IMR-90 (cell line): ENCODE results near the gene MSH3.

Experiments
- BHLHE40 ChIP-seq: fragments of 150-350 bp; IDR thresholded peaks from 2 replicates; pipeline ENCODE4 v1.6.1; 2016; ENCODE audit warnings: mild to moderate bottlenecking, low read depth, low read length
- FOS ChIP-seq: fragments of 150-350 bp; IDR thresholded peaks from 2 replicates; pipeline ENCODE4 v1.6.1; 2016; ENCODE audit warnings: low read depth, low read length
- MXI1 ChIP-seq: IDR thresholded peaks from 2 replicates; pipeline ENCODE4 v1.6.1; 2012; ENCODE audit warnings: low read depth, mild to moderate bottlenecking, low read length, moderate library complexity, borderline replicate concordance
- NFE2L2 ChIP-seq: fragments of 150-350 bp; IDR thresholded peaks from 2 replicates; pipeline ENCODE4 v1.6.1; 2016; ENCODE audit warnings: low read depth, mild to moderate bottlenecking, low read length
- POLR2A ChIP-seq: IDR thresholded peaks from 2 replicates; pipeline ENCODE4 v1.6.1; 2012; ENCODE audit warnings: mild to moderate bottlenecking, low read depth, low read length
- RAD21 ChIP-seq: IDR thresholded peaks from 2 replicates; pipeline ENCODE4 v1.6.1; 2012; ENCODE audit warnings: low read length, improper control_type of control experiment
- RCOR1 ChIP-seq: IDR thresholded peaks from 2 replicates; pipeline ENCODE4 v1.6.1; 2012; ENCODE audit warnings: mild to moderate bottlenecking, low read length, improper control_type of control experiment; ENCODE audit not compliant: insufficient replicate concordance
- RFX5 ChIP-seq: IDR thresholded peaks from 2 replicates; pipeline ENCODE4 v1.8.0; 2012; ENCODE audit warnings: low read depth, mild to moderate bottlenecking, low read length, moderate library complexity
- SMC3 ChIP-seq: fragments of 150-350 bp; IDR thresholded peaks from 2 replicates; pipeline ENCODE4 v1.6.1; 2016; ENCODE audit warnings: low read depth, mild to moderate bottlenecking, antibody characterized with exemption, low read length, moderate library complexity
- TF ChIP-seq, protein P1 (sequence below): conservative IDR thresholded peaks from 2 replicates; pipeline ENCODE4 v1.5.1; 2012; ENCODE audit warnings: mild to moderate bottlenecking, low read depth, low read length, improper control_type of control experiment
- TF ChIP-seq, protein P2 (sequence below): fragments of 150-350 bp; IDR thresholded peaks from 2 replicates; pipeline ENCODE4 v1.6.1; 2016; ENCODE audit warnings: low read depth, mild to moderate bottlenecking, low read length, moderate library complexity, borderline replicate concordance
- TF ChIP-seq, protein P3 (sequence below): fragments of 150-350 bp; IDR thresholded peaks from 2 replicates; pipeline ENCODE4 v1.6.1; 2017; ENCODE audit warnings: mild to moderate bottlenecking, antibody characterized with exemption, low read length, low read depth

DNA sequence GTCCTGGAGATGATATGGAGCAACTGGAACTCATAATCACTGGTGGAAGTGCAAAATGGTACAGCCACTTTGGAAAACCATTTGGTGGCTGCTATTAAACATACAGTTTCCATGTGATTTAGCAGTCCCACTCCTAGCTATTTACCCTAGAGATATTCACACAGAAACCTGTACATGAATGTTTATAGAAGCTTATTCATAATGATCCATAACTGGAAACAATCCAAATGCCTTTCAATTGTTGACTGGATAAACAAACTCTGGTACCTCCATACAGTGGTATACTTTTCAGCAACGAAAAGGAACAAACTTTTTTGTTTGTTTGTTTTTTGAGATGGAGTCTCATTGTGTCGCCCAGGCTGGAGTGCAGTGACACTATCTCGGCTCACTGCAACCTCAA is 258.0 kb downstream of the MSH3 start:
- TF ChIP-seq, protein P1, sequence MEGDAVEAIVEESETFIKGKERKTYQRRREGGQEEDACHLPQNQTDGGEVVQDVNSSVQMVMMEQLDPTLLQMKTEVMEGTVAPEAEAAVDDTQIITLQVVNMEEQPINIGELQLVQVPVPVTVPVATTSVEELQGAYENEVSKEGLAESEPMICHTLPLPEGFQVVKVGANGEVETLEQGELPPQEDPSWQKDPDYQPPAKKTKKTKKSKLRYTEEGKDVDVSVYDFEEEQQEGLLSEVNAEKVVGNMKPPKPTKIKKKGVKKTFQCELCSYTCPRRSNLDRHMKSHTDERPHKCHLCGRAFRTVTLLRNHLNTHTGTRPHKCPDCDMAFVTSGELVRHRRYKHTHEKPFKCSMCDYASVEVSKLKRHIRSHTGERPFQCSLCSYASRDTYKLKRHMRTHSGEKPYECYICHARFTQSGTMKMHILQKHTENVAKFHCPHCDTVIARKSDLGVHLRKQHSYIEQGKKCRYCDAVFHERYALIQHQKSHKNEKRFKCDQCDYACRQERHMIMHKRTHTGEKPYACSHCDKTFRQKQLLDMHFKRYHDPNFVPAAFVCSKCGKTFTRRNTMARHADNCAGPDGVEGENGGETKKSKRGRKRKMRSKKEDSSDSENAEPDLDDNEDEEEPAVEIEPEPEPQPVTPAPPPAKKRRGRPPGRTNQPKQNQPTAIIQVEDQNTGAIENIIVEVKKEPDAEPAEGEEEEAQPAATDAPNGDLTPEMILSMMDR, result no peak
- TF ChIP-seq POLR2A (no peak), FOS (no peak), BHLHE40 (no peak), SMC3 (no peak), MXI1 (no peak), RAD21 (no peak), NFE2L2 (no peak), RCOR1 (no peak), RFX5 (no peak)
- TF ChIP-seq, protein P2, sequence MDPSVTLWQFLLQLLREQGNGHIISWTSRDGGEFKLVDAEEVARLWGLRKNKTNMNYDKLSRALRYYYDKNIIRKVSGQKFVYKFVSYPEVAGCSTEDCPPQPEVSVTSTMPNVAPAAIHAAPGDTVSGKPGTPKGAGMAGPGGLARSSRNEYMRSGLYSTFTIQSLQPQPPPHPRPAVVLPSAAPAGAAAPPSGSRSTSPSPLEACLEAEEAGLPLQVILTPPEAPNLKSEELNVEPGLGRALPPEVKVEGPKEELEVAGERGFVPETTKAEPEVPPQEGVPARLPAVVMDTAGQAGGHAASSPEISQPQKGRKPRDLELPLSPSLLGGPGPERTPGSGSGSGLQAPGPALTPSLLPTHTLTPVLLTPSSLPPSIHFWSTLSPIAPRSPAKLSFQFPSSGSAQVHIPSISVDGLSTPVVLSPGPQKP, result no peak
- TF ChIP-seq, protein P3, sequence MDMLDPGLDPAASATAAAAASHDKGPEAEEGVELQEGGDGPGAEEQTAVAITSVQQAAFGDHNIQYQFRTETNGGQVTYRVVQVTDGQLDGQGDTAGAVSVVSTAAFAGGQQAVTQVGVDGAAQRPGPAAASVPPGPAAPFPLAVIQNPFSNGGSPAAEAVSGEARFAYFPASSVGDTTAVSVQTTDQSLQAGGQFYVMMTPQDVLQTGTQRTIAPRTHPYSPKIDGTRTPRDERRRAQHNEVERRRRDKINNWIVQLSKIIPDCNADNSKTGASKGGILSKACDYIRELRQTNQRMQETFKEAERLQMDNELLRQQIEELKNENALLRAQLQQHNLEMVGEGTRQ, result no peak
